ENCODE results near the gene CHP1.
"Not testable (repeated sequence)": the region's sequence is repeated elsewhere in the genome, so short reads cannot be mapped to it uniquely, and the experiment has no call there.

The CHP1 gene

DNA sequence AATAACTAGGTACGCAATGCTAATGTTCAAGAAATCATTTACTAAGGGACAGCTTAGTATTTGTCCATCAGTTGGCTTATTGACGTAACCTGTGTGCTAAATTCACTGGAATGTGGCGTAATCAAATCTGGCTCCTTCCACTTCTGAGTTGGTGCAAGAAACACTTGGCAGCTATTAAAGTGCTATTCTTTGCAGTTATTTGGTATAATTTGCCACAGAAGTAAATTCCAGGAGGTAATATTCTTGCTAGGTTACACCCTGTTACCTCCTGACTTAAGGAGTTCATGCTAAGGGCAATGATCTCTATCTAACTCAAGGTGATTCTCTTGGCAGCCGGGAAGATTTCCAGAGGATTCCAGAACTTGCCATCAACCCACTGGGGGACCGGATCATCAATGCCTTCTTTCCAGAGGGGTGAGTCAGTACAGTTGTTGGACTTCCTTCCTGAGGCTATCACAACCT lies 25.5 kb downstream of the CHP1 start:
- no peak for DNase-seq (ENCODE audit: low spot score)

DNA sequence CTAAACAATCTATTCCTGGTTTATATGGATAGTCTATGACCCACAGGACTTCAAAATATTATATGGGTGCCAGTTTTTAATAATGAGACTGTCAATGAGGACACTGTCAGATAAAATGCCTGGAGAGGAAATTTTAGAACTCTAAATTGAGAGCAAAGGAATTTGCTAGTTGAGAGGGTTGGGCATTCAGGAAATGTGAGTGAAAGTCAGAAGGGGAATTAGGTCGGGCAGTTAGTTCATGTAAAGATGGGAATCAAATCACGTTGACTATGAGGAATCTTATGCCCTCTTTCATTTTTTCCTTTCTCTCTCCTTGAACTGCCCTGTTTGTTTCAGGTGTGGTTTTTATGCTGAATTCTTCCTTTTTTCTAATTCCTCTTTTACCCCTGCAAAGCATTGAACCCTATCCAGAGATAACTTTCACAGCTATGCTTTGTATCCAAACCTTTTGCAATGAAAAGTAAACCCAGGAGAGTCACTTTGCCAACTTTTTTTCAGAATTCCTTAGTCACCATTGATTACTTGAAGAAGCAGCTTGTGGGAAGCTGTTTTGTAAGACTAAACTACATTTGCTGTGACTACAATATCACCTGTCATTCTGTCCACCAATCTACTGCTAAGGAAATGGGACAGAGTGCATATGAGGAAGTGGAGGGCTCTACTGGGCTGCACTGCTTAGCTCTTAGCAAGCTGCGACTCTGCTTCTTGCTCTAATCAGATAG lies 27.8 kb downstream of the CHP1 start:
- no peak for DNase-seq (ENCODE audit: low spot score)

DNA sequence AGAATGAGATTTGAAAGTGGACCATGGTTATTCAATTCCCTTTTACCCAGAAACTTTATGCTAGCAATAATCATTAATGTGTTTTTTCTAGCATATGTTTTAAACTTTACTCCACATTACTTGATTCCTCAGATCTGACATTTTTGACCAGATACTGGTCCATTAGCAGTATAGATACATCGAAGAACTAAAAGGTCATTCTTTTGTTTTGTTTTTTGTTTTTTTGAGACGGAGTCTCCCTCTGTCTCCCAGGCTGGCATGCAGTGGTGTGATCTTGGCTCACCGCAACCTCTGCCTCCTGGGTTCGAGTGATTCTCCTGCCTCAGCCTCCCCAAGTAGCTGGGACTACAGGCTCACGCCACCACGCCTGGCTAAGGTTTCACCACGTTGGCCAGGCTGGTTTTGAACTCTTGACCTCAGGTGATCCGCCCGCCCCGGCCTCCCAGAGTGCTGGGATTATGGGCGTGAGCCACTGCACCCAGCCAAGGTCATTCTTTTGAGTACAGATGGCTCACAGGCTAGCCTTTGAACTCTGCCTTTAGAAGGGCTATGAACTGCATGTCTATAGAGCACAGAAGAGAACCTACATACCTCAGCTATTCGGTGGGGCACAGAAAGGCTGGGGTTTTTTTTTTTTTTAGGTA lies 28.6 kb downstream of the CHP1 start:
- no peak for DNase-seq (ENCODE audit: low spot score)

DNA sequence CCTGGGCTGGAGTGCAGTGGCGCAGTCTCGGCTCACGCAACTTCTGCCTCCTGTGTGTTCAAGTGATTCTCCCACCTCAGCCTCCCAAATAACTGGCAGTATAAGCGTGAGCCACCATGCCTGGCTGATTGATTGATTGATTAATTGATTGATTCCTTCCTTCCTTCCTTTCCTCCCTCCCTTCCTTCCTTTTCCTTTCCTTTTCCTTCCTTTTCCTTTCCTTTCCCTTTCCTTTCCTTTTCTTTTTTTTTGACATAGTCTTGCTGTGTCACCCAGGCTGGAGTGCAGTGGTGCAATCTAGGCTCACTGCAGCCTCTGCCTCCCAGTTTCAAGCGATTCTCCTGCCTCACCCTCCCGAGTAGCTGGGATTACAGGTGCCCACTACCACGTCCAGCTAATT lies 29.9 kb downstream of the CHP1 start:
- not testable (repeated sequence) for DNase-seq (ENCODE audit: low spot score)

DNA sequence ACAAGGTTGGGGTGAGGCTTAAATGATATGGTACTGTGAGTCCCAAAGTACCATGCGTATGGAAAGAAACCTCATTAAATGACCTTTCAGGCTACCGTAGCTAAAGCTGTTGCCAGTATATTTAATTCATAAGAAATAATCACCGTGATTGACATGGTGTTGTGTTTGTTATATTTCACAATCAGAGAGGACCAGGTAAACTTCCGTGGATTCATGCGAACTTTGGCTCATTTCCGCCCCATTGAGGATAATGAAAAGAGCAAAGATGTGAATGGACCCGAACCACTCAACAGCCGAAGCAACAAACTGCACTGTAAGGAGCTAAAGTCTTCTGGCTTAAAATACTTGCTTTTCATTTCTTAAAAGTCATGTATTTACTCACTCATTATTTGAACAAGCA lies 31.5 kb downstream of the CHP1 start:
- DNase-seq (ENCODE audit: low spot score): no peak

DNA sequence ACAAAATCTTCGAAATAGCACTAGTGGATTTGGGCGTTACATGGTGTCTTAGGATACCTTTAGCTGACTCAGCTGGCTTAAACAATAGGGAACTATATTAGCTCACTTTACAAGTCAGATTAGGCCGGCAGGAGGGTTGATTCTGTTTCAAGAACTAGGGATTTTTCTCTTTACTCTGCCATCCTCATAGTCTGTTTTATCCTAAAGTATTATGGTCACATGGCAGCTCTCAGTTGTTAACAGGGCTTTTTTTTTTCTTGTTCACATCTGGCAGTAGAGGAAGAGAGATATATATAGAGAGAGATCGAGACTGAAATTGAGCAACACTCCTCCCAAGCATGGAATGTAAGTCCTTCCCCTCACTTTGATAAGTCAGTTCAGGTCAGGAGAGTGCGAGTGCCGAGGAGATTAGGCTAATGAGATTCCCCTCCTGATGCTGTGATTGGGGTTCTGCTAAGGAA lies 32.9 kb downstream of the CHP1 start:
- no peak for DNase-seq (ENCODE audit: low spot score)

DNA sequence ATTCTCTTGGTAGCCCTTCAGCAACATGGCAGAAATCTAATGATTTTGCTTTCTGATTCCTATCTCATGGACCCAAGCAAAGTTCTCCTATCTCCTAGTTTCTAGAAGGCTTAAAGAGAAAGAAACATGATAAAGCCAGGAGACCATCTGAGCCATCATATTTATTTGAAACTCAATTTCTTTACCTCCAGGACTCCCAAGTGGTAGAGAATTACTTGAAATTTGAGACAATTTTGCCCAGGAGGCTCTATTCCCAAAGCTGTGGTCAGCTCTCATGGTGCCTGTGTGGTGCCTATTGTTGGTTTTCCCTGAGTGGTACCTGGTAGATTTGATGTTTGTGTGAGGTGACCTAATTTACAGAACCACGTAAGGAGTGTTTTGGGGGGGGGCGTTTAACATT lies 38.8 kb downstream of the CHP1 start:
- no peak for DNase-seq (ENCODE audit: low spot score)

DNA sequence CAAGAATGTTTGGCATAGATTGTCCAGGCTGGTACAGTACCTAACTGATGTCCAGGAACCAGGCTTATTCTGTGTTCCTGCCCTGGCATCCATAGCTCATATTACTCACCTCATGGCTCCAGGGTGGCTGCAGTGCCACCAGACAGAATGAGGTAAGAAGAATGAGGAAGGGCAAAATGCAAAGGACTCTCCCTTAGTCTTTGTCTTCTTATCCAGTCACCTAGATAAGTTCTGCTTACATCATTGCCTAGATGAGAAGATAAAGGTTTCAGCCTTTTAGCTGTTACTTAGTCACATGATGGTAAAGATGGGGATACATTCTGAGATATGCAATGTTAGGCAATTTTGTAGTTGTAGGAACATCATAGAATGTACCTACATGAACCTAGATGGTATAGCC lies 45.8 kb downstream of the CHP1 start:
- DNase-seq (ENCODE audit: low spot score): no peak

DNA sequence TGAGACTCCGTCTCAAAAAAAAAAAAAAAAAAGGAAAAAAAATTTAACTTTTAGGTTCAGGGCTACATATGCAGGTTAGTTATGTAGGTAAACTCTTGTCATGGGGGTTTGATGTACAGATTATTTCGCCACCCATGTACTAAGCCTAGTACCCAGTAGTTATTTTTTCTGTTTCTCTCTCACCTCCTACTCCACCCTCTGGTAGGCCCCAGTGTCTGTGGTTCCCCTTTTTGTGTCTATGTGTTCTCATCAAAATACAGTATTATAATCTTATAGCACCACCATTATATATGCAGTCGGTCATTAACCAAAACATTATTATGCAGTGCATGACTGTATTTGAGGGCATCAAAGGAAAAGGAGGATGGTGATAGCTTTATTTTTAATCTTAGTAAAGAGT lies 47.3 kb downstream of the CHP1 start:
- no peak for DNase-seq (ENCODE audit: low spot score)

DNA sequence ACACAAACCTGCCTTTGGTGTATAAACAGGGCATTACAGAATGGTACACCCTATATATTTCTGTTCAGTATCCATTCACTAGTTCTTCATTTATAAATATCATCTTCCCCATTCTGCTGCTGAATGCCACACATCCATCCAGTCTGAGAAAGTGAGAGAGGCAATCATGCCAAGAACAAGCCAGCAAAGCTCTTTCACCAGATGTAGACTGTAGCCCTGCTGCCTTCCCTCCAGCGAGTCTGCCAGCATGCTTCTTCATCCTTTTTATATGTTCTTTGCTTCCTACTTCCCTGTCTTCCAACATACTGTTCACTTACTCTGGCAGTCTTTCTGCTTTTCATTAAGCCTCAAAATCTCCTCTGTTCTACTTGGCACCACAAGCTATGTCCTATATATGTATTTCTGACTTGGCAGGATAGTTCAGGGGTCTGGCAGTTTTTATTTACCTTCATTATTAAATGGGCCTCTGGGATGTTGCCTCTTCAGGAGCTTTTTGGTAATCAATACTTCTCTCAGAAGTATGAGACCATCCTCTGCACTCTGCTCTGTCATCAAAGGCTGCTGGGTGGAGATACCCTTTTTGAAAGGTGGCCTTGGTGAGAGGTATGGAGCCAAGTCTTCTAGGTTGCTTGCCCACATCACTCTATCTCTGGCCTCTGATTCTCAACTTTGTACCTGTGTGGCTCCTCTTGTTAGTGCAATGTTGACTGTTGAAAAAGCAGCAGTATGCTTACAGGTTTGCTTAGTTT lies 48.6 kb downstream of the CHP1 start:
- no peak for DNase-seq (ENCODE audit: low spot score)

DNA sequence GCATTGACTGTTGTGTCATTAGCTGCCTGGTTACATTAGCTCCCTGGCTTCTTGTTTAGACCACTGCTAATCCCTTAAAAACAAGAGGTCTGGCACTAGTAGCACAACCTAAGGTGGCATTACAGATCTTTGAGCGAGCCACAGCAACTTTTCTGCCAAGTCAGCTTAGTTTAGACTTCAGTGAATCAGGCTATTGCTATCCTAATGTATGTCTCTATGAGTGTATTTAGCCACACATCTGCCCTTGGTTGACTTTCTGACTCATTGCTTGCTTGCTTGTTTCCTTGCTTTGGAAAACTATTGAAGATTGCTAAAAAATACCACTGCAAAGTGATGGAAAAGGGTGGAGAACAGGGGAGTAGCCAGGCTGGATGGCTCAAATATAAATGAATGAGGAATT lies 50.2 kb downstream of the CHP1 start:
- no peak for DNase-seq (ENCODE audit: low spot score)

DNA sequence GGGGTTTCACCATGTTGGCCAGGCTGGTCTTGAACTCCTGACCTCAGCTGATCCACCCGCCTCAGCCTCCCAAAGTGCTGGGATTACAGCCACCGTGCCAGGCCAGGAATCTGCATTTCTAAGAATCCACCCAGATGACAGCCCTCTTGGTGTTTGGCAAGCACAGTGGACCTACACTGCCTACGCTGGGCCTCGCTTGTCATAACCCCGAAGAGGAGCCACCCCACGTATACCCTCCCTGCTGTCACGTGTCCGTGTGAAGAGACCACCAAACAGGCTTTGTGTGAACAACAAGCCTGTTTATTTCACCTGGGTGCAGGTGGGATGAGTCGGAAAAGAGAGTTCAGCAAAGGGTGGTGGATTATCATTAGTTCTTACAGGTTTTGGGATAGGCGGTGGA lies 51.4 kb downstream of the CHP1 start:
- not testable (repeated sequence) for DNase-seq (ENCODE audit: low spot score)

DNA sequence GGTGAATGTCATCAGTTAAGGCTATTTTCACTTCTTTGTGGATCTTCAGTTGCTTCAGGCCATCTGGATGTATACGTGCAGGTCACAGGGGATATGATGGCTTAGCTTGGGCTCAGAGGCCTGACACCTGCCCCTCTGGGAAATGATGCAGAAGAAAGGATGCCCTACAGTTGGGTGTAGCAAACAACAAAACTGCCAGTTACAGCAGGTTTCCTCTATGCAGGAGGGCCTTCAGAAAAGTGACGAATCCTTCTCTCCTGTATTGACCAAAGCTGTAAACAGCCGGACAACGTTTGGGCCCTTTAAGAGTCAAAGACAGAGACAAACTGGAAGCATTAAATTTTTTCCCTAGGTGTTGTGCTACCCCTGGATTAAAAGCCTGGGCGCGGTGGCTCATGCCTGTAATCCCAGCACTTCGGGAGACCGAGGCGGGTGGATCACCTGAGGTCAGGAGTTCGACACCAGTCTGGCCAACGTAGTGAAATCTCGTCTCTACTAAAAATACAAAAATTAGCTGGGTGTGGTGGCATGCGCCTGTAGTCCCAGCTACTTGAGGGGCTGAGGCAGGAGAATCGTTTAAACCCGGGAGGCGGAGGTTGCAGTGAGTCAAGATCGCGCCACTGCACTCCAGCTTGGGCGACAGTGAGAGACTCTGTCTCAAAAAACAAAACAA lies 52.0 kb downstream of the CHP1 start:
- not testable (repeated sequence) for DNase-seq (ENCODE audit: low spot score)

DNA sequence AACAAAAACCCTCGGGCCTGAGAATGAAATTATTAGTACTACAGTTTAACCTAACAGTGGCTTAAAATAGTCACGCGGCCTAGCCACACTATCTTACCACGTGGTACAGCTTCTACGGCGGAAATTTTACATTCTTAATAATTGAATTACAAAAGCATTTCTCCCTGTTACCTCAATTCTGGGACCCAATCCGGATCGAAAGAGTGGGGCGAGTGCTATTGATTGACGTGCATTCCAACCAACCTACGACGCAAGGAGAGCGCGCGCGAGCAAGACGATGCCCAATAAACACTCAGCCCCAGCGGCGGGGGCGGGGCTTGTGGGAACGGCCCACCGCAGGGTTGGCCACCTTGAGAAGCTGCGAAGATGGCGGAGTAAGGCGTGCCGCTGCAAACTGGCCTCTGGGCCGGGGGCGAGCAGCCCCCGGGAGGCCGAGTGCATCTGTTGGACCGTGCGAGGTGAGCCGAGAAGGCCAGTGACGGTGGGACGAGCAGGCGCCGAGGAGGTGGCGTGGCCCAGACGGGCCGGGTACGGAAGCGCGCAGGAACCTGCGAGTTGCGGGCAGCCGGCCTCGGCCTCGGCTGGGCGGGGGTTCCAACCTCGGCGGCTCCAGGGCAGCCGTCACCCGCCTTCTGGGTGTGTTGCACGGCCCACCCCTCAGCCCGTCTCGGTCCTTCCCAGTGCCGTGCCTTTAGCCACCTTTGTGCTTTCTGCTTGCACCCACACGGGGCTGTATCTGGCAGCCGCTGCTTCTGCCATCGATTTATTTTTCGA lies 52.8 kb downstream of the CHP1 start:
- peak; percentile 98 for DNase-seq (ENCODE audit: low spot score)

DNA sequence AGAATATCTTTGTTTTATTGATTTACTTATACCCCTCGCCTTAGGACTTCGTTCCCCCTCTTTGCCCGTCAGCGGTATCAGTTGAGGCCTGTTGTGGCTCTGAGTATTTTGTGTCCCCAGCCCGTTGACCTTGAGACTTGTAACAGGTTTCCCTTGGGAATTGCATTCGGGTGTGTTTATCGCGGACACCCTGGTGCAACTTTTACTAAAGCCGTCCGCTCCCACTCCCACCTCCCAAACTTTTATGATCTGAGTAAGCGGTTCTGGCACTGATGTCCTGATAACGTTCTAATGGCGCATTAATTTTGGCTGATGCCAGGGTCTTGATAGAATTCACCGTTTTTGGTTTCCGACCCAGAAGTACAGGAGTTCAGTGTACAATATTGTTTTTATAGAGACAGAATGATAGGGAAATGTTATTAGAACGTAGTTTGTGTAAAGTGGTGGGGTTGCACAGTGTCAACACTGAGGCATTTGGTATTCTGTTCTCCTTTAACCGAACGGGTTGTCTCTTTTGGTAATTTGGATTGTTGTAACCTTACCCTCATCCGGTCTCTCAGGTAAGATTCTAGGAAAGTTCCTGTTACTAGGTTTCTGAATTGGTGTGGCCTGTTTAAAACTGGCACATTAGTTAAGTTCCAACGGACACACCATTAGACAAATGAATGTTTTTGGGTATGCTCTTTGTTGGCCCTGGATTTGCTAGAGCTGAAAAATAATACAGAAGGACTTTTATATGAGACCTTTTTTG lies 53.5 kb downstream of the CHP1 start:
- DNase-seq (ENCODE audit: low spot score): peak; percentile 9

DNA sequence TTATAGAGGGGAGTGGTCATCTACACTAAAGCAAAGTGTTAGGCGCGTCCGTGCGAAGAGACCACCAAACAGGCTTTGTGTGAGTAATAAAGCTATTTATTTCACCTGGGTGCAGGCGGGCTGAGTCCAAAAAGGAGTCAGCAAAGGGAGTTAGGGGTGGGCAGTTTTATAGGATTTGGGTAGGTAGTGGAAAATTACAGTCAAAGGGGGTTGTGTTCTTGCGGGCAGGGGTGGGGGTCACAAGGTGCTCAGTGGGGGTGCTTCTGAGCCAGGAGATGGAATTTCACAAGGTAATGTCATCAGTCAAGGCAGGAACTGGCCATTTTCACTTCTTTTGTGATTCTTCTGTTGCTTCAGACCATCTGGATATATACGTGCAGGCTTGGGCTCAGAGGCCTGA lies 54.2 kb downstream of the CHP1 start:
- no peak for DNase-seq (ENCODE audit: low spot score)

DNA sequence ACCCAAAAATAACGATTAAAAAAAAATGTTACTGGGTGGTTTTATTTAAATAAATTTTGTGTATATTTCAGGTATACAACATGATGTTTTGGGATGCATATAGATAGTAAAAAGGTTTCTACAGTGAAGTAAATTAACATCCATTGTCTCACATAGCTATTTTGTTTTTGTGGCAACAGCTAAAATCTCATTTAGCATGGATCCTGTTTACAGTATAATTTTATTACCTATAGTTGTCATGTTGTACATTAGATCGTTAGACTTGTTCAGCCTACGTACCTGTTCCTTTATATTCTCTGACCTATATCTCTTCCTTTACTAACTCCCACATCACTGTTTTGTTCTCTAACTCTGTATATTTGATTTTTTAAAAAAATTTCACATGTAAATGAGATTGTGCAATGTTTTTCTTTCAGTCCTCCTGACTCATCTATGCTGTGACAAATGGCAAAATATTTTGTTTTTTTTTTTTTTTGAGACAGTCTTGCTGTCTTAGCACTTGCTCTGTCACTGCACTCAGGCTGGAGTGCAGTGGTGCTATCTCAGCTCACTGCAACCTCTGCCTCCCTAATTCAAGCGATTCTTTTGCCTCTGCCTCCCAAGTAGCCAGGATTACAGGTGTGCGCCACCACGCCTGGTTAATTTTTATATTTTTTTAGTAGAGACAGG lies 55.7 kb downstream of the CHP1 start:
- no peak for DNase-seq (ENCODE audit: low spot score)

DNA sequence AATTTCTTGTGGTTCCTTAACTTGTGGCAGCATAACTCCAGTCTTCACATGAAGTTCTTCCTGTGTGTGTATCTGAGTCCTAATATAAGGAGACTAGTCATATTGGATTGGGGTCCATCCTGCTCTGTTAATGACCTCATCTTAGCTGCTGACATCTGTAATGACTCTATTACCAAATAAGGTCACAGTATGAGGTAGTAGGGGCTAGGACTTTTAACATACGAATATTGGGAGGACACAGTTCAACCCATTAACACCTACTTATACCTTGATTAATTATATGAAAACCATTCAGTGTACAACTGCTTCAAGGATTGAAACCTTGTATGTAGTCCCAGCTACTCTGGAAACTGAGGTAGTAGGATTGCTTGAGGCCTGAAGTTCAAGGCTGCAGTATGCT lies 57.4 kb downstream of the CHP1 start:
- no peak for DNase-seq (ENCODE audit: low spot score)

DNA sequence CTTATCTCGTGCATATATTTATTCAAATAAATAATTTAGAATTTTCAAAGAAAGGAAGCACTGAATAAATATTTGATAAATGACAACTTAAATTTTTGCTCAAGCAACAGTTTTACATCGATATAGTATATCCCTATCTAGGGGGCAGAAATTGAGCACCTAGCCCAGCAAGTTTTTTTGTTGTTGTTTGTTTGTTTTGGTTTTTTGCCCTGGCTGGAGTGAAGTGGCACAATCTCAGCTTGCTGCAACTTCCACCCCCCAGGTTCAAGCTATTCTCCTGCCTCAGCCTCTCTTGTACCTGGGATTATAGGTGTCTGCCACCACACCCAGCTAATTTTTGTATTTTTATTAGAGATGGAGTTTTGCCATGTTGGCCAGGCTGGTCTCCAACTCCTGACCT lies 58.9 kb downstream of the CHP1 start:
- DNase-seq (ENCODE audit: low spot score): no peak

DNA sequence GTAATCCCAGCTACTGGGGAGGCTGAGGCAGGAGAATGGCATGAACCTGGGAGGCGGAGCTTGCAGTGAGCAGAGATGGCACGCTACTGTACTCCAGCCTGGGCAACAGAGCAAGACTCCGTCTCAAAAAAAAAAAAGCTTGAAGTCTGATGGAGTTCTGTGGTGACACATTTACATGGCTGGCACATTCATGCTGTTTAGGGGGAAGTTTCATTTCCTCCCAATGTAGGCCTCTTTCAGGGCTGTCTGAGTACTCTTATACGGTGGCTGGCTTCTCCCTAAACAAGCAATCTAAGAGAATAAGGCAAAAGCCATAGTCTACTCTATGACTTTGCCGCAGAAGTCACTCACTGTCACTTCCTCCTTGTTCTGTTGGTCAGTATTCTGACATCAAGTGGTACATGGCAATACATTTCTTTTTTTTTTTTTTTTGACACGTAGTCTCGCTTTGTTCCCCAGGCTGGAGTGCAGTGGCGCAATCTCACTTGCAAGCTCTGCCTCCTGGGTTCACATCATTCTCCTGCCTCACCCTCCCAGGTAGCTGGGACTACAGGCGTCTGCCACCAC lies 60.1 kb downstream of the CHP1 start:
- peak; percentile 9 for DNase-seq (ENCODE audit: low spot score)

Measured in putamen (tissue), 1 donor.